Sigmoid colon (tissue), 4 donors: ENCODE results near the gene PLB1.

Experiments used
- POLR2A ChIP-seq, 2 donors: fragments of 450-650 bp; IDR thresholded peaks; one replicate each; pipeline ENCODE4 v1.6.1; 2016; ENCODE audit warnings: antibody characterized with exemption in 2 of 2, mild to moderate bottlenecking in 2 of 2, moderate library complexity in 2 of 2
- POLR2AphosphoS5 ChIP-seq, 4 donors: sonication (generic); formaldehyde crosslinking; IDR thresholded peaks; one replicate each; pipeline ENCODE4 v1.6.1; 2017; ENCODE audit warnings: antibody characterized with exemption in 4 of 4
- TF ChIP-seq, protein P1 (sequence below), 4 experiments: fragments of 450-650 bp in 3 of 4; fragments of 200-600 bp in 1 of 4; IDR thresholded peaks; one replicate each; pipeline ENCODE4 v1.5.1; 2016 to 2019; ENCODE audit warnings: antibody characterized with exemption in 4 of 4, mild to moderate bottlenecking in 3 of 4, moderate library complexity in 2 of 4

DNA sequence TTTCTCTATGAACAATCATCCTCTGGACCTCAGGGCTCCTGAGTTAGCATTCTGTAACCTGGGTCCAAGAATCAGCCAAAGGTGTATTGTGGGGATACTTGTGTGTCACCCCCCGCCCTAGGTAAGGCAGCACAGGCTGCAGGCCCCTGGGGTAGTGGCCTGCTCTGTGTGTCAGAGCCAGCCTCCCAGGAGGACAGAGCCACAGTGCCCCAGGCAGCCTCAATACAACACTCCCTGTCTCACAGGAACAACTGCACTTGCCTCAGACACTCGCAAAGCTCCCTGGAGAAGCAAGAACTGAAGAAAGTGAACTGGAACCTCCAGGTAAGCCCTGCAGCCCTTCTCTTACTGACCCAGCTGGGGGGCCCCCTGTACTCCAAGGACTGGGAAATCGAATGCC lies 134.5 kb downstream of the PLB1 start:
- TF ChIP-seq, protein P1, sequence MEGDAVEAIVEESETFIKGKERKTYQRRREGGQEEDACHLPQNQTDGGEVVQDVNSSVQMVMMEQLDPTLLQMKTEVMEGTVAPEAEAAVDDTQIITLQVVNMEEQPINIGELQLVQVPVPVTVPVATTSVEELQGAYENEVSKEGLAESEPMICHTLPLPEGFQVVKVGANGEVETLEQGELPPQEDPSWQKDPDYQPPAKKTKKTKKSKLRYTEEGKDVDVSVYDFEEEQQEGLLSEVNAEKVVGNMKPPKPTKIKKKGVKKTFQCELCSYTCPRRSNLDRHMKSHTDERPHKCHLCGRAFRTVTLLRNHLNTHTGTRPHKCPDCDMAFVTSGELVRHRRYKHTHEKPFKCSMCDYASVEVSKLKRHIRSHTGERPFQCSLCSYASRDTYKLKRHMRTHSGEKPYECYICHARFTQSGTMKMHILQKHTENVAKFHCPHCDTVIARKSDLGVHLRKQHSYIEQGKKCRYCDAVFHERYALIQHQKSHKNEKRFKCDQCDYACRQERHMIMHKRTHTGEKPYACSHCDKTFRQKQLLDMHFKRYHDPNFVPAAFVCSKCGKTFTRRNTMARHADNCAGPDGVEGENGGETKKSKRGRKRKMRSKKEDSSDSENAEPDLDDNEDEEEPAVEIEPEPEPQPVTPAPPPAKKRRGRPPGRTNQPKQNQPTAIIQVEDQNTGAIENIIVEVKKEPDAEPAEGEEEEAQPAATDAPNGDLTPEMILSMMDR (IDR thresholded peaks at IDR 0.05): no peak
- TF ChIP-seq POLR2A (IDR thresholded peaks at IDR 0.05) (no peak), POLR2AphosphoS5 (IDR thresholded peaks at IDR 0.05) (no peak)
